H1 (cell line): Measurements from ENCODE around the gene ABI2. TPM values are rescaled to one million over a fixed set of nuclear protein-coding genes. Genes with fewer than 3 reads are reported as not detected.

Experiments used
- CREB1 ChIP-seq: IDR thresholded peaks from 2 replicates; pipeline ENCODE4 v1.6.1; 2012; ENCODE audit warnings: inconsistent platforms
- EP300 ChIP-seq, 2 experiments: IDR thresholded peaks; 1 replicate in 1 of 2; 2 replicates in 1 of 2; pipeline ENCODE4 v1.6.1; 2011 to 2012; ENCODE audit warnings: low read depth in 2 of 2, low read length in 2 of 2, mild to moderate bottlenecking in 2 of 2, borderline replicate concordance in 1 of 2, inconsistent platforms in 1 of 2, moderate library complexity in 1 of 2
- NANOG ChIP-seq: IDR thresholded peaks from 2 replicates; pipeline ENCODE4 v1.6.1; 2011; ENCODE audit warnings: low read length, low read depth, mild to moderate bottlenecking, inconsistent platforms; ENCODE audit not compliant: insufficient read depth, poor library complexity, severe bottlenecking
- PHF8 ChIP-seq: fragments of 200-600 bp; sonication (generic); conservative IDR thresholded peaks from 2 replicates; pipeline ENCODE4 v1.7.1; 2012; ENCODE audit warnings: low read depth, mild to moderate bottlenecking, inconsistent platforms, low read length, moderate library complexity
- RXRA ChIP-seq: IDR thresholded peaks from 2 replicates; pipeline ENCODE4 v1.6.1; 2011; ENCODE audit warnings: low read depth, mild to moderate bottlenecking, low read length, moderate library complexity; ENCODE audit not compliant: insufficient read depth
- SAP30 ChIP-seq: fragments of 300-600 bp; sonication (generic); IDR thresholded peaks from 2 replicates; pipeline ENCODE4 v1.7.1; 2012; ENCODE audit warnings: low read length, moderate library complexity, mild to moderate bottlenecking, inconsistent platforms; ENCODE audit not compliant: insufficient read depth, insufficient replicate concordance
- SIRT6 ChIP-seq: IDR thresholded peaks from one replicate; pipeline ENCODE4 v1.7.1; 2012; ENCODE audit warnings: low read length, inconsistent platforms
- TAF7 ChIP-seq: optimal IDR thresholded peaks from 2 replicates; pipeline ENCODE3; 2011; ENCODE audit warnings: low read depth, mild to moderate bottlenecking, inconsistent platforms, low read length, moderate library complexity, borderline replicate concordance
- polyA plus RNA-seq, 7 experiments: library from polyadenylated mRNA; depleted of rRNA in 3 of 7; stranded (reverse) in 5 of 7; unstranded in 2 of 7; fragments of >200 nt in 5 of 7; fragments of 200-250 nt in 2 of 7; gene quantifications; 1 replicate in 5 of 7; 2 replicates in 1 of 7; 4 replicates in 1 of 7; pipeline versions ENCODE4 v1.2.1 to v1.2.3, GENCODE V29; 2011 to 2013; ENCODE audit warnings: missing spikeins in 2 of 7, mixed read lengths in 2 of 7
- total RNA-seq: library from RNA; stranded (reverse); fragmentation: NEBNext Ultra II Directional; extraction: Animal tissue kit (Norgen Biotek cat#: 25700); gene quantifications from 2 replicates; pipeline ENCODE4 v1.2.1, GENCODE V29; 2021
- TF ChIP-seq, protein P1 (sequence below): fragments of 300-600 bp; sonication (generic); IDR thresholded peaks from 2 replicates; pipeline ENCODE4 v1.7.1; 2012; ENCODE audit warnings: low read length, moderate library complexity, mild to moderate bottlenecking, inconsistent platforms; ENCODE audit not compliant: insufficient replicate concordance

Gene ABI2
- total and polyA plus RNA-seq, 2 of the 8 experiments (the other 6 are each of a cell fraction or from before 2014, with no cell fraction given), result 62.3 to 118 TPM

GRCh38 chr2:203361495-203361894 lies 33.3 kb downstream of the ABI2 start (continued):
- TF ChIP-seq, protein P1, sequence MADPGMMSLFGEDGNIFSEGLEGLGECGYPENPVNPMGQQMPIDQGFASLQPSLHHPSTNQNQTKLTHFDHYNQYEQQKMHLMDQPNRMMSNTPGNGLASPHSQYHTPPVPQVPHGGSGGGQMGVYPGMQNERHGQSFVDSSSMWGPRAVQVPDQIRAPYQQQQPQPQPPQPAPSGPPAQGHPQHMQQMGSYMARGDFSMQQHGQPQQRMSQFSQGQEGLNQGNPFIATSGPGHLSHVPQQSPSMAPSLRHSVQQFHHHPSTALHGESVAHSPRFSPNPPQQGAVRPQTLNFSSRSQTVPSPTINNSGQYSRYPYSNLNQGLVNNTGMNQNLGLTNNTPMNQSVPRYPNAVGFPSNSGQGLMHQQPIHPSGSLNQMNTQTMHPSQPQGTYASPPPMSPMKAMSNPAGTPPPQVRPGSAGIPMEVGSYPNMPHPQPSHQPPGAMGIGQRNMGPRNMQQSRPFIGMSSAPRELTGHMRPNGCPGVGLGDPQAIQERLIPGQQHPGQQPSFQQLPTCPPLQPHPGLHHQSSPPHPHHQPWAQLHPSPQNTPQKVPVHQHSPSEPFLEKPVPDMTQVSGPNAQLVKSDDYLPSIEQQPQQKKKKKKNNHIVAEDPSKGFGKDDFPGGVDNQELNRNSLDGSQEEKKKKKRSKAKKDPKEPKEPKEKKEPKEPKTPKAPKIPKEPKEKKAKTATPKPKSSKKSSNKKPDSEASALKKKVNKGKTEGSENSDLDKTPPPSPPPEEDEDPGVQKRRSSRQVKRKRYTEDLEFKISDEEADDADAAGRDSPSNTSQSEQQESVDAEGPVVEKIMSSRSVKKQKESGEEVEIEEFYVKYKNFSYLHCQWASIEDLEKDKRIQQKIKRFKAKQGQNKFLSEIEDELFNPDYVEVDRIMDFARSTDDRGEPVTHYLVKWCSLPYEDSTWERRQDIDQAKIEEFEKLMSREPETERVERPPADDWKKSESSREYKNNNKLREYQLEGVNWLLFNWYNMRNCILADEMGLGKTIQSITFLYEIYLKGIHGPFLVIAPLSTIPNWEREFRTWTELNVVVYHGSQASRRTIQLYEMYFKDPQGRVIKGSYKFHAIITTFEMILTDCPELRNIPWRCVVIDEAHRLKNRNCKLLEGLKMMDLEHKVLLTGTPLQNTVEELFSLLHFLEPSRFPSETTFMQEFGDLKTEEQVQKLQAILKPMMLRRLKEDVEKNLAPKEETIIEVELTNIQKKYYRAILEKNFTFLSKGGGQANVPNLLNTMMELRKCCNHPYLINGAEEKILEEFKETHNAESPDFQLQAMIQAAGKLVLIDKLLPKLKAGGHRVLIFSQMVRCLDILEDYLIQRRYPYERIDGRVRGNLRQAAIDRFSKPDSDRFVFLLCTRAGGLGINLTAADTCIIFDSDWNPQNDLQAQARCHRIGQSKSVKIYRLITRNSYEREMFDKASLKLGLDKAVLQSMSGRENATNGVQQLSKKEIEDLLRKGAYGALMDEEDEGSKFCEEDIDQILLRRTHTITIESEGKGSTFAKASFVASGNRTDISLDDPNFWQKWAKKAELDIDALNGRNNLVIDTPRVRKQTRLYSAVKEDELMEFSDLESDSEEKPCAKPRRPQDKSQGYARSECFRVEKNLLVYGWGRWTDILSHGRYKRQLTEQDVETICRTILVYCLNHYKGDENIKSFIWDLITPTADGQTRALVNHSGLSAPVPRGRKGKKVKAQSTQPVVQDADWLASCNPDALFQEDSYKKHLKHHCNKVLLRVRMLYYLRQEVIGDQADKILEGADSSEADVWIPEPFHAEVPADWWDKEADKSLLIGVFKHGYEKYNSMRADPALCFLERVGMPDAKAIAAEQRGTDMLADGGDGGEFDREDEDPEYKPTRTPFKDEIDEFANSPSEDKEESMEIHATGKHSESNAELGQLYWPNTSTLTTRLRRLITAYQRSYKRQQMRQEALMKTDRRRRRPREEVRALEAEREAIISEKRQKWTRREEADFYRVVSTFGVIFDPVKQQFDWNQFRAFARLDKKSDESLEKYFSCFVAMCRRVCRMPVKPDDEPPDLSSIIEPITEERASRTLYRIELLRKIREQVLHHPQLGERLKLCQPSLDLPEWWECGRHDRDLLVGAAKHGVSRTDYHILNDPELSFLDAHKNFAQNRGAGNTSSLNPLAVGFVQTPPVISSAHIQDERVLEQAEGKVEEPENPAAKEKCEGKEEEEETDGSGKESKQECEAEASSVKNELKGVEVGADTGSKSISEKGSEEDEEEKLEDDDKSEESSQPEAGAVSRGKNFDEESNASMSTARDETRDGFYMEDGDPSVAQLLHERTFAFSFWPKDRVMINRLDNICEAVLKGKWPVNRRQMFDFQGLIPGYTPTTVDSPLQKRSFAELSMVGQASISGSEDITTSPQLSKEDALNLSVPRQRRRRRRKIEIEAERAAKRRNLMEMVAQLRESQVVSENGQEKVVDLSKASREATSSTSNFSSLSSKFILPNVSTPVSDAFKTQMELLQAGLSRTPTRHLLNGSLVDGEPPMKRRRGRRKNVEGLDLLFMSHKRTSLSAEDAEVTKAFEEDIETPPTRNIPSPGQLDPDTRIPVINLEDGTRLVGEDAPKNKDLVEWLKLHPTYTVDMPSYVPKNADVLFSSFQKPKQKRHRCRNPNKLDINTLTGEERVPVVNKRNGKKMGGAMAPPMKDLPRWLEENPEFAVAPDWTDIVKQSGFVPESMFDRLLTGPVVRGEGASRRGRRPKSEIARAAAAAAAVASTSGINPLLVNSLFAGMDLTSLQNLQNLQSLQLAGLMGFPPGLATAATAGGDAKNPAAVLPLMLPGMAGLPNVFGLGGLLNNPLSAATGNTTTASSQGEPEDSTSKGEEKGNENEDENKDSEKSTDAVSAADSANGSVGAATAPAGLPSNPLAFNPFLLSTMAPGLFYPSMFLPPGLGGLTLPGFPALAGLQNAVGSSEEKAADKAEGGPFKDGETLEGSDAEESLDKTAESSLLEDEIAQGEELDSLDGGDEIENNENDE, result no peak
- TF ChIP-seq NANOG (no peak), TAF7 (no peak), PHF8 (no peak), EP300 (IDR thresholded peaks at IDR 0.05; ENCODE audit: borderline replicate concordance in 1 of 2, low read depth in 2 of 2, low read length in 2 of 2) (no peak), SIRT6 (no peak), CREB1 (no peak), SAP30 (no peak), RXRA (no peak)
- TF ChIP-seq, all 59 proteins: peak for 0
